ENCODE data around the gene ARHGAP24. TPM values are rescaled to one million over a fixed set of nuclear protein-coding genes. Genes with fewer than 3 reads are reported as not detected.

Gene ARHGAP24
- total RNA-seq, 1 experiment from 2014 or later, result 1.3 TPM

DNA sequence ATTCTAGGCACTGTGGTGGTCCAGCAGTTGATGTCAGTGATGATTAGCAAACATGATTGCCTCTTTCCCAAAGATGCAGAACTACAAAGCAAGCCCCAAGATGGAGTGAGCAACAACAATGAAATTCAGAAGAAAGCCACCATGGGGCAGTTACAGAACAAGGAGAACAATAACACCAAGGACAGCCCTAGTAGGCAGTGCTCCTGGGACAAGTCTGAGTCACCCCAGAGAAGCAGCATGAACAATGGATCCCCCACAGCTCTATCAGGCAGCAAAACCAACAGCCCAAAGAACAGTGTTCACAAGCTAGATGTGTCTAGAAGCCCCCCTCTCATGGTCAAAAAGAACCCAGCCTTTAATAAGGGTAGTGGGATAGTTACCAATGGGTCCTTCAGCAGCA, 519.6 kb downstream of the ARHGAP24 start:
- Histone ChIP-seq H3K9ac (ENCODE audit: low read length) (no peak overlapping the region), H3K27ac (ENCODE audit: low read depth, low read length) (no peak overlapping the region), H3K79me2 (ENCODE audit: insufficient read depth, low read length) (no peaks in the 10 kb centered on the region), H3K4me3 (replicated peaks in 1 of 2; ENCODE audit: low read depth in 1 of 2, low read length in 2 of 2) (no peak overlapping the region), H3K4me2 (ENCODE audit: low read length) (no peak overlapping the region), H3K27me3 (ENCODE audit: insufficient read depth, low read length) (no peaks in the 10 kb centered on the region), H3K9me2 (ENCODE audit: insufficient read depth) (no peaks in the 10 kb centered on the region), H2AFZ (ENCODE audit: low read depth, low read length, poor library complexity, severe bottlenecking) (no peak overlapping the region), H3K36me3 (ENCODE audit: control insufficient read depth in 1 of 2, insufficient read depth in 2 of 2, low read length in 2 of 2) (no peaks in the 10 kb centered on the region), H3K4me1 (ENCODE audit: control insufficient read depth in 1 of 2, insufficient read depth in 2 of 2, low read length in 2 of 2) (no peaks in the 10 kb centered on the region), H3K9me3 (ENCODE audit: control insufficient read depth in 1 of 2, insufficient read depth in 1 of 2, low read depth in 1 of 2, low read length in 2 of 2) (no peaks in the 10 kb centered on the region), H4K20me1 (ENCODE audit: insufficient read depth) (no peaks in the 10 kb centered on the region)
- no peak for DNase-seq (ENCODE audit: low read depth, low spot score)
- no TSS peak for BruUV-seq (replicated peaks)
- intact Hi-C loops (cut with micrococcal nuclease), result no loop called here
- TF ChIP-seq TCF7L2 (IDR thresholded peaks at IDR 0.05; ENCODE audit: borderline replicate concordance, extremely low read depth, insufficient read depth, insufficient read length), result no peak
- TF ChIP-seq EZH2phosphoT487 (IDR thresholded peaks at IDR 0.05; ENCODE audit: borderline replicate concordance), result no peak
- TF ChIP-seq, protein P1, sequence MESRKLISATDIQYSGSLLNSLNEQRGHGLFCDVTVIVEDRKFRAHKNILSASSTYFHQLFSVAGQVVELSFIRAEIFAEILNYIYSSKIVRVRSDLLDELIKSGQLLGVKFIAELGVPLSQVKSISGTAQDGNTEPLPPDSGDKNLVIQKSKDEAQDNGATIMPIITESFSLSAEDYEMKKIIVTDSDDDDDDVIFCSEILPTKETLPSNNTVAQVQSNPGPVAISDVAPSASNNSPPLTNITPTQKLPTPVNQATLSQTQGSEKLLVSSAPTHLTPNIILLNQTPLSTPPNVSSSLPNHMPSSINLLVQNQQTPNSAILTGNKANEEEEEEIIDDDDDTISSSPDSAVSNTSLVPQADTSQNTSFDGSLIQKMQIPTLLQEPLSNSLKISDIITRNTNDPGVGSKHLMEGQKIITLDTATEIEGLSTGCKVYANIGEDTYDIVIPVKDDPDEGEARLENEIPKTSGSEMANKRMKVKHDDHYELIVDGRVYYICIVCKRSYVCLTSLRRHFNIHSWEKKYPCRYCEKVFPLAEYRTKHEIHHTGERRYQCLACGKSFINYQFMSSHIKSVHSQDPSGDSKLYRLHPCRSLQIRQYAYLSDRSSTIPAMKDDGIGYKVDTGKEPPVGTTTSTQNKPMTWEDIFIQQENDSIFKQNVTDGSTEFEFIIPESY (IDR thresholded peaks at IDR 0.05; ENCODE audit: extremely low read depth, insufficient replicate concordance, low read length), result no peak
- no peak for TF ChIP-seq FOSL1 (IDR thresholded peaks at IDR 0.05; ENCODE audit: low read depth)
- no peak for TF ChIP-seq POLR2AphosphoS5 (IDR thresholded peaks at IDR 0.05; ENCODE audit: low read depth, low read length)
- no peak for TF ChIP-seq ELF1 (IDR thresholded peaks at IDR 0.05; ENCODE audit: borderline replicate concordance, low read depth)
- no peak for TF ChIP-seq ZFX (IDR thresholded peaks at IDR 0.05)
- TF ChIP-seq SIN3A (IDR thresholded peaks at IDR 0.05; ENCODE audit: low read depth), result no peak
- ChIA-PET RAD21 (ENCODE audit: low non-redundant PET in 1 of 2, low total read pairs in 2 of 2, uncharacterized antibody in 2 of 2, unreplicated experiment in 2 of 2) (no interaction called here), CTCF (no interaction called here), POLR2A (no interaction called here)
- ATAC-seq, result no peak

DNA sequence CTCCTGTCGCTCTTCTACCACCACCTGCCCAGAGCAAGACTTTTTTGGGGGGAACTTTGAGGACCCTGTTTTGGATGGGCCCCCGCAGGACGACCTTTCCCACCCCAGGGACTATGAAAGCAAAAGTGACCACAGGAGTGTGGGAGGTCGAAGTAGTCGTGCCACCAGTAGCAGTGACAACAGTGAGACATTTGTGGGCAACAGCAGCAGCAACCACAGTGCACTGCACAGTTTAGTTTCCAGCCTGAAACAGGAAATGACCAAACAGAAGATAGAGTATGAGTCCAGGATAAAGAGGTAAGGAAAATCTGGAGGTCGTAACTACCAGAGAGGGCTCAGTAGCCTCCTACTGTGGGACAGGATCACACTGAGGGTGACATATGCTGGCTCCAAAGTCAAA, 520.4 kb downstream of the ARHGAP24 start:
- ChIA-PET POLR2A (no interaction called here), CTCF (no interaction called here), RAD21 (ENCODE audit: low non-redundant PET in 1 of 2, low total read pairs in 2 of 2, uncharacterized antibody in 2 of 2, unreplicated experiment in 2 of 2) (no interaction called here)
- H3K9me3 ChIP-seq (ENCODE audit: control insufficient read depth in 1 of 2, insufficient read depth in 1 of 2, low read depth in 1 of 2, low read length in 2 of 2), result no peaks in the 10 kb centered on the region
- H3K36me3 ChIP-seq (ENCODE audit: control insufficient read depth in 1 of 2, insufficient read depth in 2 of 2, low read length in 2 of 2), result no peaks in the 10 kb centered on the region
- H3K9ac ChIP-seq (ENCODE audit: low read length), result no peak overlapping the region
- H3K79me2 ChIP-seq (ENCODE audit: insufficient read depth, low read length), result no peaks in the 10 kb centered on the region
- H3K4me1 ChIP-seq (ENCODE audit: control insufficient read depth in 1 of 2, insufficient read depth in 2 of 2, low read length in 2 of 2), result no peaks in the 10 kb centered on the region
- no peak overlapping the region for H3K4me2 ChIP-seq (ENCODE audit: low read length)
- no peak for DNase-seq (ENCODE audit: low read depth, low spot score)
- H4K20me1 ChIP-seq (ENCODE audit: insufficient read depth), result no peaks in the 10 kb centered on the region
- no peak overlapping the region for H2AFZ ChIP-seq (ENCODE audit: low read depth, low read length, poor library complexity, severe bottlenecking)
- intact Hi-C loops (cut with micrococcal nuclease), result no loop called here
- no peak overlapping the region for H3K27ac ChIP-seq (ENCODE audit: low read depth, low read length)
- BruUV-seq (replicated peaks), result no TSS peak
- H3K27me3 ChIP-seq (ENCODE audit: insufficient read depth, low read length), result no peaks in the 10 kb centered on the region
- H3K4me3 ChIP-seq (replicated peaks in 1 of 2; ENCODE audit: low read depth in 1 of 2, low read length in 2 of 2), result no peak overlapping the region
- no peak for ATAC-seq
- H3K9me2 ChIP-seq (ENCODE audit: insufficient read depth), result no peaks in the 10 kb centered on the region
- TF ChIP-seq, protein P2, sequence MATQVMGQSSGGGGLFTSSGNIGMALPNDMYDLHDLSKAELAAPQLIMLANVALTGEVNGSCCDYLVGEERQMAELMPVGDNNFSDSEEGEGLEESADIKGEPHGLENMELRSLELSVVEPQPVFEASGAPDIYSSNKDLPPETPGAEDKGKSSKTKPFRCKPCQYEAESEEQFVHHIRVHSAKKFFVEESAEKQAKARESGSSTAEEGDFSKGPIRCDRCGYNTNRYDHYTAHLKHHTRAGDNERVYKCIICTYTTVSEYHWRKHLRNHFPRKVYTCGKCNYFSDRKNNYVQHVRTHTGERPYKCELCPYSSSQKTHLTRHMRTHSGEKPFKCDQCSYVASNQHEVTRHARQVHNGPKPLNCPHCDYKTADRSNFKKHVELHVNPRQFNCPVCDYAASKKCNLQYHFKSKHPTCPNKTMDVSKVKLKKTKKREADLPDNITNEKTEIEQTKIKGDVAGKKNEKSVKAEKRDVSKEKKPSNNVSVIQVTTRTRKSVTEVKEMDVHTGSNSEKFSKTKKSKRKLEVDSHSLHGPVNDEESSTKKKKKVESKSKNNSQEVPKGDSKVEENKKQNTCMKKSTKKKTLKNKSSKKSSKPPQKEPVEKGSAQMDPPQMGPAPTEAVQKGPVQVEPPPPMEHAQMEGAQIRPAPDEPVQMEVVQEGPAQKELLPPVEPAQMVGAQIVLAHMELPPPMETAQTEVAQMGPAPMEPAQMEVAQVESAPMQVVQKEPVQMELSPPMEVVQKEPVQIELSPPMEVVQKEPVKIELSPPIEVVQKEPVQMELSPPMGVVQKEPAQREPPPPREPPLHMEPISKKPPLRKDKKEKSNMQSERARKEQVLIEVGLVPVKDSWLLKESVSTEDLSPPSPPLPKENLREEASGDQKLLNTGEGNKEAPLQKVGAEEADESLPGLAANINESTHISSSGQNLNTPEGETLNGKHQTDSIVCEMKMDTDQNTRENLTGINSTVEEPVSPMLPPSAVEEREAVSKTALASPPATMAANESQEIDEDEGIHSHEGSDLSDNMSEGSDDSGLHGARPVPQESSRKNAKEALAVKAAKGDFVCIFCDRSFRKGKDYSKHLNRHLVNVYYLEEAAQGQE (IDR thresholded peaks at IDR 0.05; ENCODE audit: low read depth), result no peak
- TF ChIP-seq ZNF274 (IDR thresholded peaks at IDR 0.05; ENCODE audit: low read depth, low read length), result no peak
- TF ChIP-seq EZH2phosphoT487 (IDR thresholded peaks at IDR 0.05; ENCODE audit: borderline replicate concordance), result no peak
- TF ChIP-seq, protein P3, sequence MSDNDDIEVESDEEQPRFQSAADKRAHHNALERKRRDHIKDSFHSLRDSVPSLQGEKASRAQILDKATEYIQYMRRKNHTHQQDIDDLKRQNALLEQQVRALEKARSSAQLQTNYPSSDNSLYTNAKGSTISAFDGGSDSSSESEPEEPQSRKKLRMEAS (IDR thresholded peaks at IDR 0.05), result no peak
- no peak for TF ChIP-seq ZFX (IDR thresholded peaks at IDR 0.05)
- TF ChIP-seq, protein P4, sequence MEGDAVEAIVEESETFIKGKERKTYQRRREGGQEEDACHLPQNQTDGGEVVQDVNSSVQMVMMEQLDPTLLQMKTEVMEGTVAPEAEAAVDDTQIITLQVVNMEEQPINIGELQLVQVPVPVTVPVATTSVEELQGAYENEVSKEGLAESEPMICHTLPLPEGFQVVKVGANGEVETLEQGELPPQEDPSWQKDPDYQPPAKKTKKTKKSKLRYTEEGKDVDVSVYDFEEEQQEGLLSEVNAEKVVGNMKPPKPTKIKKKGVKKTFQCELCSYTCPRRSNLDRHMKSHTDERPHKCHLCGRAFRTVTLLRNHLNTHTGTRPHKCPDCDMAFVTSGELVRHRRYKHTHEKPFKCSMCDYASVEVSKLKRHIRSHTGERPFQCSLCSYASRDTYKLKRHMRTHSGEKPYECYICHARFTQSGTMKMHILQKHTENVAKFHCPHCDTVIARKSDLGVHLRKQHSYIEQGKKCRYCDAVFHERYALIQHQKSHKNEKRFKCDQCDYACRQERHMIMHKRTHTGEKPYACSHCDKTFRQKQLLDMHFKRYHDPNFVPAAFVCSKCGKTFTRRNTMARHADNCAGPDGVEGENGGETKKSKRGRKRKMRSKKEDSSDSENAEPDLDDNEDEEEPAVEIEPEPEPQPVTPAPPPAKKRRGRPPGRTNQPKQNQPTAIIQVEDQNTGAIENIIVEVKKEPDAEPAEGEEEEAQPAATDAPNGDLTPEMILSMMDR (IDR thresholded peaks at IDR 0.05 in 2 of 3, conservative IDR thresholded peaks at IDR 0.05 in 1 of 3; ENCODE audit: borderline replicate concordance in 1 of 3, insufficient read depth in 1 of 3, low read depth in 2 of 3, low read length in 2 of 3), result no peak
- no peak for TF ChIP-seq RAD21 (IDR thresholded peaks at IDR 0.05; ENCODE audit: low read depth)
- no peak for TF ChIP-seq FOSL1 (IDR thresholded peaks at IDR 0.05; ENCODE audit: low read depth)
